Muscle layer of colon (tissue), 2 donors: ENCODE results near the gene BAZ2B.
"Not testable (repeated sequence)": the region's sequence is repeated elsewhere in the genome, so short reads cannot be mapped to it uniquely, and the experiment has no call there.

Experiments used
- H3K27ac ChIP-seq: one replicate; pipeline ENCODE4 v1.7.0; 2013; ENCODE audit warnings: low read depth, mild to moderate bottlenecking, low read length, moderate library complexity
- H3K27me3 ChIP-seq, 2 donors: one replicate each; pipeline ENCODE4 v1.7.0; 2013; ENCODE audit warnings: low read length in 2 of 2, mild to moderate bottlenecking in 2 of 2; ENCODE audit not compliant: insufficient read depth in 2 of 2, control insufficient read depth in 1 of 2
- H3K36me3 ChIP-seq: one replicate; pipeline ENCODE4 v1.7.0; 2013; ENCODE audit warnings: mild to moderate bottlenecking, low read length; ENCODE audit not compliant: insufficient read depth
- H3K4me1 ChIP-seq: one replicate; pipeline ENCODE4 v1.7.0; 2013; ENCODE audit warnings: mild to moderate bottlenecking, low read length; ENCODE audit not compliant: insufficient read depth
- H3K4me3 ChIP-seq, 2 donors: one replicate each; pipeline ENCODE4 v1.7.0; 2013; ENCODE audit warnings: low read length in 2 of 2, low read depth in 1 of 2, mild to moderate bottlenecking in 1 of 2, moderate library complexity in 1 of 2
- H3K9ac ChIP-seq: one replicate; pipeline ENCODE4 v1.7.0; 2013; ENCODE audit warnings: low read length
- H3K9me3 ChIP-seq: one replicate; pipeline ENCODE4 v1.7.0; 2013; ENCODE audit warnings: mild to moderate bottlenecking, low read length
- donor health status: abdominal sarcoma.
- donor health status: Adenocarcinoma of cecum.

The BAZ2B gene

DNA sequence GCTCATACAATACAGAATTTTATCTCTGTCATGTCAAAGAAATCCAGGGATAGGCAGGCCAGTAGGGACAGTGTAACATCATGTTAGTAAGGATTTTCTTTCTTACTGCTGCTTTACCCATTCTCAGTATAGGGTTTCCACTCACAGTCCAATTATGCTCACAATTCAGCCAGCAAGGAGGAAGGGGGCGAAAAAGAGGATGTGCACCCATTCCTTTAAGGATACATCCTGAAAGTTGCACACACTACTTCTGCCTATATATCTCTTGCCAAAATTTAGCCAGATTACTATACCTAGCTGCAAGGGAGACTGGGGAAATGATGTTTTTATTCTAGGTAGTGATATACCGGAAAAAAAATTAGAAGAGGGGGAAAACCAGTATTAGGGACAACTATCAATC, 66.1 kb downstream of the BAZ2B start:
- Histone ChIP-seq H3K27me3 (no peaks in the 10 kb centered on the region), H3K36me3 (no peaks in the 10 kb centered on the region), H3K9me3 (no peaks in the 10 kb centered on the region), H3K9ac (no peak overlapping the region), H3K4me3 (no peak overlapping the region), H3K4me1 (peaks cover 6% of the 10 kb centered on the region), H3K27ac (no peak overlapping the region)

- Histone ChIP-seq H3K36me3 (no peaks in the 10 kb centered on the region), H3K9ac (no peak overlapping the region), H3K4me3 (no peak overlapping the region), H3K27ac (no peak overlapping the region), H3K4me1 (peaks cover 6% of the 10 kb centered on the region), H3K27me3 (no peaks in the 10 kb centered on the region), H3K9me3 (no peaks in the 10 kb centered on the region)
Measured at GRCh38 chr2:159549234-159549633, 67.1 kb downstream of the BAZ2B start.

DNA sequence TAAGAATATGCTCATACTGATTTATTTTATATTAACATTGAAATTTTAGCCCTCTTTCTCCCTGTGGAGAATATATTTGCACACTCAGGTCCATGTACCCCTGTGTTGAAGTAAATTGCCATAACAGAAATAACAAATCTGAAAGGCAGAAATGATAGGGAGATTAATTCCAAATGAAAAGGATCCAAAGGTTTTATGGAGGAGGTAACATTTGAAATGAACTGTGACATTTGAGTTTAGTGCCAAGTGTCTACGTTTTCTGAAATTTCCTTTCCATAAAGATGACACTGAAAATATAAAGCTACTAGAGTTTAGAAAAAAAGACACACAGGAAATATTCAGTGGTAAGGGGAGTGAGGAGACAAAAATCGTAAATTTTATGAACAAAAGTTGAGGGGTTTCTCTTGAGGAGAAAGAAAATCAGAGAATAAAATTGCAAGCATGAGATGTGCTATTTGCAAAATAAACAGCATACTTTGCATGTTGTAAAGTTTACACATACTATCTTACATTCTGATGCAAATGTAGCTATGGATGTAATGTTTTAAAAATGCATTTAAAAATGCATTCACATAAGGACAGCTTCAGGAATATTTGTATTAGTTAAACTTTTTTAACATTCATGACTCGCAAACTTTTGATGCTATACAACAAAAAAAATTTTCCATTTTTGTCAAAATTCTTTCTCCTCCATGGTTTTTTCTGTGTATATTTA, 69.5 kb downstream of the BAZ2B start:
- Histone ChIP-seq H3K27ac (no peak overlapping the region), H3K4me1 (peaks cover 6% of the 10 kb centered on the region), H3K36me3 (peaks cover 6% of the 10 kb centered on the region), H3K27me3 (no peaks in the 10 kb centered on the region), H3K9me3 (no peaks in the 10 kb centered on the region), H3K9ac (no peak overlapping the region), H3K4me3 (no peak overlapping the region)

GRCh38 chr2:159546039-159546438, 70.3 kb downstream of the BAZ2B start:
- Histone ChIP-seq H3K36me3 (peaks cover 6% of the 10 kb centered on the region), H3K4me3 (no peak overlapping the region), H3K27me3 (no peaks in the 10 kb centered on the region), H3K9me3 (no peaks in the 10 kb centered on the region), H3K27ac (no peak overlapping the region), H3K9ac (no peak overlapping the region), H3K4me1 (peaks cover 6% of the 10 kb centered on the region)

DNA sequence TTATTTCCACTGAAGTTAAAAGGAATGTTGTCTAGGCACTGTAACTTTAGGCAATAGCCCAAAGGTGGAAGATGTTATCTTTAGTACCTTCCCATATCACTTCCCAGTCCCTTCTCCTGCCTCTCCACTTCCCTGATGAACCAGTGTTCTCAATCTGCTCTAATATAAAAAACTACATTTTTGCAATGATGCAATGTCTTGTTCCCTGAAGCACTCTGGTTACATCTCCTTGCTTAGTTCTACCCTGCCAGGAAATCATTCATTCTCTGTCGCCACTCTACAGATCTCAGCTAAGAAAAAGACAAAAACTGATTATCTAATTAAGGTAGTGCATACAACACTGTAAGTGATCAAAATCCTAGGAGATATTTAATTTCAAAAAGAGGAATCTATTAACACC, 71.3 kb downstream of the BAZ2B start:
- Histone ChIP-seq H3K4me1 (peaks cover 6% of the 10 kb centered on the region), H3K9ac (no peak overlapping the region), H3K36me3 (peaks cover 6% of the 10 kb centered on the region), H3K9me3 (no peaks in the 10 kb centered on the region), H3K27ac (no peak overlapping the region), H3K4me3 (no peak overlapping the region), H3K27me3 (no peaks in the 10 kb centered on the region)

DNA sequence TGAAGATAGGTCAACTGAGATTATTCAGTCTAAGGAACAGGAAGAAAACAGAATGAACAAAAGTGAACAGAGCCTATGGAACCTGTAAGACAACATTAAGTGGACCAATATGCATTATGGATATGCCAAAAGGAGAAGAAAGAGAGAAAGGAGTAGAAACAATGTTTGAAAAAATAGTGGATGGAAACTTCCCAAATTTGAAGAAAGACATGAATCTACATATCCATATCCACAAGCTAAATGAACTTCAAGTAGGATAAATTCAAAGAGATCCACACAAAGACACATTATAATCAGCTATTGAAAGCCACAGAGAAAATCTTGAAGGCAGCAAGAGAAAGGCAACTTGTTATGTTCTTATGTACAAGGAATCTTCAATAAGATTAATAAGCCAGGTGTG, 74.2 kb downstream of the BAZ2B start:
- Histone ChIP-seq H3K36me3 (peaks cover 6% of the 10 kb centered on the region), H3K4me1 (no peaks in the 10 kb centered on the region), H3K9ac (no peak overlapping the region), H3K9me3 (no peaks in the 10 kb centered on the region), H3K27ac (no peak overlapping the region), H3K4me3 (no peak overlapping the region), H3K27me3 (no peaks in the 10 kb centered on the region)

DNA sequence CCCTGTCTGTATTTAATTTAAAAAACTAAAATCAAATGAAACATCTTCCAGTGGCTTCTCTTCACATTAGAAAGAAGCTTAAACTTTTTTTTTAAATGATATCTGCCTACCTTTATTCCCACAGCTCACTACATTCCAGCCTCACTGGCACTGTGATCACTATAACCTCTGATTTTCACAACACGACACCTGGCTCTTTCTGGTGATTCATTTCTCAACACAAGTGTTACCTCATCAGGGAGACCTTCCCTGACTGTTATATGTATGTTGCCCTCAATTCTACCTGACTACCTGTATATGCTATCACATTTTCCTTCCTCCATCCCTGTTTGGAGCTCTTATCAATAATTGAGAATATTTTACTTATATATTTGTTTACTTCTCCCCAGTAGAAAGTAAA, 76.6 kb downstream of the BAZ2B start:
- H3K9me3 ChIP-seq = no peaks in the 10 kb centered on the region
- H3K36me3 ChIP-seq = peaks cover 6% of the 10 kb centered on the region
- no peaks in the 10 kb centered on the region for H3K4me1 ChIP-seq
- no peak overlapping the region for H3K9ac ChIP-seq
- H3K27me3 ChIP-seq = no peaks in the 10 kb centered on the region
- H3K27ac ChIP-seq = no peak overlapping the region
- H3K4me3 ChIP-seq = no peak overlapping the region

DNA sequence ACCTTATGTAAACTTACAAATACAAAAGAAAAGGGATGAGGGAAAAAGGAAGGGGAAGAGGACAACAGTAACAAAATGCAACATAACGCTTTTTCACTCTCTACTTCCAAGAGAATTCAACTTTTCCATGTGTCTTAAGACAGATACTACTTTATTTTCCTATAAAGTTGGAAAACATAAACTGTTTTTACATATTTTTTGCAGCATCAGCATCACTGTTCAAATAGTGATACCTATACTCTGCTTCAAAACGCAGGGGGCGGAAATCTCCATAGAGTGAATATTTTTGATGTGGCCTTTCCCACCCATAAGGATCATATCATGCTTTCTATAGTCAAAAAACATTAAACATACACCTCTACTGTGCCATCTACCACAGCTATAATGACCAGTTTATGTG, 77.5 kb downstream of the BAZ2B start:
- Histone ChIP-seq H3K9ac (no peak overlapping the region), H3K4me1 (no peaks in the 10 kb centered on the region), H3K36me3 (peaks cover 6% of the 10 kb centered on the region), H3K27me3 (no peaks in the 10 kb centered on the region), H3K9me3 (no peaks in the 10 kb centered on the region), H3K4me3 (no peak overlapping the region), H3K27ac (no peak overlapping the region)

- H3K4me3 ChIP-seq, H3K9ac ChIP-seq, H3K27ac ChIP-seq, H3K36me3 ChIP-seq, H3K4me1 ChIP-seq, H3K9me3 ChIP-seq, H3K27me3 ChIP-seq: not testable (repeated sequence)
Measured at GRCh38 chr2:159535261-159535660, 81.1 kb downstream of the BAZ2B start.

- Histone ChIP-seq H3K27me3 (no peaks in the 10 kb centered on the region), H3K9me3 (no peaks in the 10 kb centered on the region), H3K27ac (no peak overlapping the region), H3K4me3 (no peak overlapping the region), H3K4me1 (no peaks in the 10 kb centered on the region), H3K36me3 (no peaks in the 10 kb centered on the region), H3K9ac (no peak overlapping the region)
Measured at GRCh38 chr2:159531475-159531874, 84.9 kb downstream of the BAZ2B start.

GRCh38 chr2:159526433-159526832, 89.9 kb downstream of the BAZ2B start:
- H3K27me3 ChIP-seq = no peaks in the 10 kb centered on the region
- H3K4me3 ChIP-seq = no peak overlapping the region
- H3K4me1 ChIP-seq = no peaks in the 10 kb centered on the region
- H3K9me3 ChIP-seq = no peaks in the 10 kb centered on the region
- H3K27ac ChIP-seq = no peak overlapping the region
- no peak overlapping the region for H3K9ac ChIP-seq
- H3K36me3 ChIP-seq = no peaks in the 10 kb centered on the region

DNA sequence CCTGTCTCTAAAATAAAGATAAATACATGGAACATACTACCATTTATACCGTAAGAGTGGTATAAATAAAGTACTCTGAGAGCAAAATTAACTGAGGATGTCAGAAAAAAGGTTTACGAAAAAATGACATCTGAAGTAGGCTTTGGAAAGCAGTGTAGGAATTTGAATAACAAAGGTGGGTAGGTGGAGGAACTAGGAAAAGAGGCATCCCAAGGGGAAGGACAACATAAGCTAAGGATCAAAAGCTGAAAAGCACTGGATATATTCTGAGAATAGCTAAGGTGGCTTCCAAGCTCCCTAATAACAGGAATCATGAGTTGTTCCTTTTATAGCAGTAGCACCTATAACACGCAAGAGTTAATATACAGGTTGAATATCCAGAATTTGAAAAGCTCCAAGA, 91.3 kb downstream of the BAZ2B start:
- no peaks in the 10 kb centered on the region for H3K9me3 ChIP-seq
- H3K9ac ChIP-seq = no peak overlapping the region
- no peaks in the 10 kb centered on the region for H3K4me1 ChIP-seq
- H3K4me3 ChIP-seq = no peak overlapping the region
- no peaks in the 10 kb centered on the region for H3K36me3 ChIP-seq
- no peaks in the 10 kb centered on the region for H3K27me3 ChIP-seq
- no peak overlapping the region for H3K27ac ChIP-seq
